ENCODE results near the gene NDUFA3. TPM values are rescaled to one million over a fixed set of nuclear protein-coding genes. Genes with fewer than 3 reads are reported as not detected.

NDUFA3 gene
- polyA plus RNA-seq, 3 donors = 46.4 to 396 (median 333) TPM

DNA sequence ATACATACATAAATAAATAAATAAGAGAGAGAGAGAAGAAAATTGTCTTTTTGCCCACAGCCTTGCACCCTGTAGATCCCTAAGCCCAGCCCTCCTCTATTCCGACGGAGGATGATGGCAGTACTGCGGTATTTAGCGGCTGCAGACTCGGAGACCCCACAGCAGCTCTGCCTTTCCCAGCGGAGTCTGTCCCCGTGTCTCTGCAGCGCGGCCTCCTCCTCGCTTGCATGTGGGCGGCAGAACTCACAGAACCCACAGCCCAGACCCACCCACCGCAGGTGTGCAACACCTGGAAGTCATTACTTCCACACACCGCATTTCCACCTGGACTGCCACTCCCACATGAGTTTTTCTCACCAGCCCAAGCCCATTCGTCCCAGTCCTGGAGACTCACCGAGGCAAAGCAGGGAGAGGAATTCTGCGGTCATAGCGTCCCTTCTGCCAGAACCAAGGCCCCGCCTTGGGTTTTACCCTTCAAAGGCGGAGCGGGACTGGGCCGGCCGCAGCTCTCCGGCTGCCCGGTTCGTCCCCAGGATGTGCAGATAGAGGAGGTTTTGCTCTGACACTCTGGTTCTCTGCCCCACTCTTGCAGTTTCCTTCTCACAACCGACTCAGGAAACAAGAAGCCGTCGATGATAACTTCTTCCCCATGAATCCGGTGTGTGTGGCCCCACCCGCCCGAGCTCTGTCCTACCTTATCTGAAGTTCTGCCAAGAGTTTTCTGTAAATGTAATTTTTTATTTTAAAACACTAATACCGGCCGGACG, 39.1 kb upstream of the NDUFA3 start, which contains the start of gene VSTM1:
VSTM1 (minus strand) TSS at position 548 of the 767 bp plus-strand sequence; CDS start at position 428, 120 bp downstream.
- peak within 1 kb of the TSS; percentile 84 for H2AFZ ChIP-seq (ENCODE audit: insufficient read depth, low read depth, low read length, poor library complexity, severe bottlenecking)
- 74% methylated on average over 15 of the region's 34 CpGs for WGBS (ENCODE audit: insufficient coverage)
- H3K36me3 ChIP-seq (replicated peaks in 1 of 2; ENCODE audit: control insufficient read depth in 1 of 2, insufficient read depth in 2 of 2, low read length in 2 of 2) = peaks cover 0 to 9% of the 10 kb centered on the region in 2 donors
- H3K9me3 ChIP-seq (replicated peaks in 1 of 2; ENCODE audit: control insufficient read depth in 1 of 2, insufficient read depth in 1 of 2, low read length in 2 of 2) = peaks cover 0 to 4% of the 10 kb centered on the region in 2 donors
- peaks cover 37% of the 10 kb centered on the region for H3K4me1 Mint-ChIP-seq
- H3K79me2 ChIP-seq (ENCODE audit: insufficient read depth, low read length) = peaks cover 44% of the 10 kb centered on the region
- peaks cover 0 to 3% (median 2%) of the 10 kb centered on the region in 3 donors for H3K27me3 Mint-ChIP-seq (ENCODE audit: low read depth in 3 of 3)
- TF ChIP-seq, protein P1, sequence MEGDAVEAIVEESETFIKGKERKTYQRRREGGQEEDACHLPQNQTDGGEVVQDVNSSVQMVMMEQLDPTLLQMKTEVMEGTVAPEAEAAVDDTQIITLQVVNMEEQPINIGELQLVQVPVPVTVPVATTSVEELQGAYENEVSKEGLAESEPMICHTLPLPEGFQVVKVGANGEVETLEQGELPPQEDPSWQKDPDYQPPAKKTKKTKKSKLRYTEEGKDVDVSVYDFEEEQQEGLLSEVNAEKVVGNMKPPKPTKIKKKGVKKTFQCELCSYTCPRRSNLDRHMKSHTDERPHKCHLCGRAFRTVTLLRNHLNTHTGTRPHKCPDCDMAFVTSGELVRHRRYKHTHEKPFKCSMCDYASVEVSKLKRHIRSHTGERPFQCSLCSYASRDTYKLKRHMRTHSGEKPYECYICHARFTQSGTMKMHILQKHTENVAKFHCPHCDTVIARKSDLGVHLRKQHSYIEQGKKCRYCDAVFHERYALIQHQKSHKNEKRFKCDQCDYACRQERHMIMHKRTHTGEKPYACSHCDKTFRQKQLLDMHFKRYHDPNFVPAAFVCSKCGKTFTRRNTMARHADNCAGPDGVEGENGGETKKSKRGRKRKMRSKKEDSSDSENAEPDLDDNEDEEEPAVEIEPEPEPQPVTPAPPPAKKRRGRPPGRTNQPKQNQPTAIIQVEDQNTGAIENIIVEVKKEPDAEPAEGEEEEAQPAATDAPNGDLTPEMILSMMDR (IDR thresholded peaks at IDR 0.05) = no peak
- peaks cover 3 to 28% of the 10 kb centered on the region in 2 donors for H3K36me3 Mint-ChIP-seq
- peak within 1 kb of the TSS; percentile 95 for H3K4me2 ChIP-seq (replicated peaks; ENCODE audit: extremely low read depth, low read length, poor library complexity, severe bottlenecking)
- intact Hi-C loops (cut with micrococcal nuclease) = no loop called here
- peaks cover 40 to 46% of the 10 kb centered on the region in 2 donors for H3K4me1 ChIP-seq (ENCODE audit: control insufficient read depth in 1 of 2, insufficient read depth in 2 of 2, low read length in 2 of 2)
- DNase-seq = peak in 2 of 3 donors; percentile 11 to 22
- H3K27me3 ChIP-seq (ENCODE audit: control insufficient read depth in 2 of 2, insufficient read depth in 2 of 2, low read length in 2 of 2) = no peaks in the 10 kb centered on the region
- H4K20me1 ChIP-seq (ENCODE audit: insufficient read depth, low read length) = no peaks in the 10 kb centered on the region
- H3K9ac ChIP-seq (ENCODE audit: insufficient read depth, low read length, poor library complexity, severe bottlenecking) = peak within 1 kb of the TSS; percentile 64
- H3K27ac Mint-ChIP-seq = peak within 1 kb of the TSS; percentile 68 to 93 (median 88)
- H3K27ac ChIP-seq (ENCODE audit: low read depth in 1 of 2, low read length in 2 of 2) = peak within 1 kb of the TSS; percentile 50 to 84
- H3K4me3 ChIP-seq (replicated peaks in 1 of 3; ENCODE audit: low read depth in 2 of 3, low read length in 3 of 3) = peak within 1 kb of the TSS; percentile 30 to 92 (median 30)
- H3K4me3 Mint-ChIP-seq = peak within 1 kb of the TSS; percentile 75 to 92
- peaks cover 2 to 11% (median 6%) of the 10 kb centered on the region in 7 donors for H3K9me3 Mint-ChIP-seq

DNA sequence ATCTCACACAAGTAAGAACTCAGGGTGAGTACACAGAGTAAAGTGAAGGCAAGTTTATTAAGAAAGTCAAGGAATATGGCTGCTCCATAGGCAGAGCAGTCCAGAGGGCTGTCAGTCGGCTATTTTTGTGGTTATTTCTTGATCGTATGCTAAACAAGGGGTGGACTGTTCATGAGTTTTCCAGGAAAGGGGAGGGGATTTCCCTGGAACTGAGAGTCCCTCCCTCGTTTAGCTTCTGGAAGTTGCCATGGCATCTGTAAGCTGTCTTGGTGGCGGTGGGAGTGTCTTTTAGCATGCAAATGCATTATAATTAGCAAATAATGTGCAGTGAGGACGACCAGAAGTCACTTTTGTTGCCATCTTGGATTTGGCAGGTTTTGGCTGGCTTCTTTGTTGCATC, 33.2 kb upstream of the NDUFA3 start:
- H3K4me1 ChIP-seq (ENCODE audit: control insufficient read depth in 1 of 2, insufficient read depth in 2 of 2, low read length in 2 of 2) = peaks cover 8 to 11% of the 10 kb centered on the region in 2 donors
- no peak for DNase-seq

More for the DNA sequence above, 33.2 kb upstream of the NDUFA3 start:
- Histone ChIP-seq H3K4me2 (replicated peaks; ENCODE audit: extremely low read depth, low read length, poor library complexity, severe bottlenecking) (no peak overlapping the region), H3K9ac (ENCODE audit: insufficient read depth, low read length, poor library complexity, severe bottlenecking) (no peak overlapping the region), H3K9me3 (replicated peaks in 1 of 2; ENCODE audit: control insufficient read depth in 1 of 2, insufficient read depth in 1 of 2, low read length in 2 of 2) (peaks cover 0 to 8% of the 10 kb centered on the region in 2 donors), H4K20me1 (ENCODE audit: insufficient read depth, low read length) (no peaks in the 10 kb centered on the region), H3K36me3 (replicated peaks in 1 of 2; ENCODE audit: control insufficient read depth in 1 of 2, insufficient read depth in 2 of 2, low read length in 2 of 2) (no peaks in the 10 kb centered on the region), H3K27me3 (ENCODE audit: control insufficient read depth in 2 of 2, insufficient read depth in 2 of 2, low read length in 2 of 2) (no peaks in the 10 kb centered on the region), H2AFZ (ENCODE audit: insufficient read depth, low read depth, low read length, poor library complexity, severe bottlenecking) (no peak overlapping the region), H3K27ac (ENCODE audit: low read depth in 1 of 2, low read length in 2 of 2) (no peak overlapping the region), H3K79me2 (ENCODE audit: insufficient read depth, low read length) (no peaks in the 10 kb centered on the region), H3K4me3 (replicated peaks in 1 of 3; ENCODE audit: low read depth in 2 of 3, low read length in 3 of 3) (no peak overlapping the region)
- Mint-ChIP-seq H3K27me3 (ENCODE audit: low read depth in 3 of 3) (peaks cover 0 to 2% (median 0%) of the 10 kb centered on the region in 3 donors), H3K27ac (no peak overlapping the region), H3K4me1 (peaks cover 6% of the 10 kb centered on the region), H3K36me3 (peaks cover 0 to 7% of the 10 kb centered on the region in 2 donors), H3K4me3 (no peak overlapping the region), H3K9me3 (peaks cover 0 to 11% (median 7%) of the 10 kb centered on the region in 7 donors)
- intact Hi-C loops (cut with micrococcal nuclease) = no loop called here
- TF ChIP-seq, protein P1 (IDR thresholded peaks at IDR 0.05) = no peak
- WGBS (ENCODE audit: insufficient coverage) = 85% methylated on average over 5 of the region's 5 CpGs
